OCI-LY1 (cell line): ENCODE results near the gene SHTN1.

ENCODE experiments used
- H2AFZ ChIP-seq: fragments of 200-600 bp; sonication (generic), shearing (Covaris generic); 2 replicates; pipeline ENCODE4 v1.6.0; 2014; ENCODE audit warnings: antibody characterized with exemption, mild to moderate bottlenecking, low read length
- H3F3A ChIP-seq: fragments of 200-600 bp; sonication (generic), shearing (Covaris generic); 2 replicates; pipeline ENCODE4 v1.6.0; 2014; ENCODE audit warnings: mild to moderate bottlenecking, antibody characterized with exemption, low read length, moderate library complexity; ENCODE audit not compliant: insufficient read depth
- H3K27ac ChIP-seq: fragments of 200-600 bp; sonication (generic); 2 replicates; pipeline ENCODE4 v1.5.1; 2014; ENCODE audit warnings: low read length, mixed run types, mild to moderate bottlenecking, low read depth; ENCODE audit not compliant: poor library complexity, severe bottlenecking
- H3K27me3 ChIP-seq: fragments of 200-600 bp; sonication (generic); 2 replicates; pipeline ENCODE4 v1.6.0; 2014; ENCODE audit warnings: antibody characterized with exemption, mild to moderate bottlenecking, low read length, moderate library complexity; ENCODE audit not compliant: insufficient read depth
- H3K36me3 ChIP-seq: fragments of 200-600 bp; sonication (generic); 2 replicates; pipeline ENCODE4 v1.6.1; 2014; ENCODE audit warnings: mild to moderate bottlenecking, antibody characterized with exemption, low read length, moderate library complexity, mixed read lengths; ENCODE audit not compliant: insufficient read depth
- H3K4me1 ChIP-seq: fragments of 200-600 bp; sonication (generic); 2 replicates; pipeline ENCODE4 v1.5.1; 2014; ENCODE audit warnings: mild to moderate bottlenecking, low read length, moderate library complexity; ENCODE audit not compliant: insufficient read depth, severe bottlenecking
- H3K4me2 ChIP-seq: fragments of 200-600 bp; sonication (generic), shearing (Covaris generic); 2 replicates; pipeline ENCODE4 v1.6.1; 2014; ENCODE audit warnings: low read length
- H3K4me3 ChIP-seq: fragments of 200-600 bp; sonication (generic); 2 replicates; pipeline ENCODE4 v1.5.1; 2014; ENCODE audit warnings: low read length, low read depth, mild to moderate bottlenecking, mixed read lengths; ENCODE audit not compliant: poor library complexity, severe bottlenecking
- H3K79me2 ChIP-seq: fragments of 200-600 bp; shearing (Covaris generic); 2 replicates; pipeline ENCODE4 v1.6.1; 2016; ENCODE audit warnings: mixed run types, low read length, mixed read lengths; ENCODE audit not compliant: insufficient read depth
- H3K9ac ChIP-seq: fragments of 200-600 bp; sonication (generic), shearing (Covaris generic); 2 replicates; pipeline ENCODE4 v1.6.1; 2014; ENCODE audit warnings: mild to moderate bottlenecking, low read length, mixed read lengths
- H3K9me2 ChIP-seq: fragments of 200-600 bp; sonication (generic), shearing (Covaris generic); 2 replicates; pipeline ENCODE4 v1.6.1; 2014; ENCODE audit warnings: low read depth, mild to moderate bottlenecking, low read length, mixed read lengths
- H3K9me3 ChIP-seq: fragments of 200-600 bp; shearing (Covaris generic); 2 replicates; pipeline ENCODE4 v1.6.1; 2014; ENCODE audit warnings: low read length, mixed read lengths
- H4K20me1 ChIP-seq: fragments of 200-600 bp; sonication (generic), shearing (Covaris generic); 2 replicates; pipeline ENCODE4 v1.6.0; 2016; ENCODE audit warnings: mild to moderate bottlenecking, low read length; ENCODE audit not compliant: insufficient read depth
- EZH2 ChIP-seq: fragments of 200-600 bp; sonication (generic), shearing (Covaris generic); IDR thresholded peaks from 2 replicates; pipeline ENCODE4 v1.8.0; 2017; ENCODE audit warnings: borderline replicate concordance, mixed run types, mild to moderate bottlenecking, antibody characterized with exemption, low read length, moderate library complexity, mixed read lengths
- TF ChIP-seq, protein P1 (sequence below): fragments of 200-600 bp; sonication (generic), shearing (Covaris generic); IDR thresholded peaks from 2 replicates; pipeline ENCODE4 v1.5.1; 2017; ENCODE audit warnings: mild to moderate bottlenecking, antibody characterized with exemption, low read length, moderate library complexity, mixed read lengths

Gene SHTN1

DNA sequence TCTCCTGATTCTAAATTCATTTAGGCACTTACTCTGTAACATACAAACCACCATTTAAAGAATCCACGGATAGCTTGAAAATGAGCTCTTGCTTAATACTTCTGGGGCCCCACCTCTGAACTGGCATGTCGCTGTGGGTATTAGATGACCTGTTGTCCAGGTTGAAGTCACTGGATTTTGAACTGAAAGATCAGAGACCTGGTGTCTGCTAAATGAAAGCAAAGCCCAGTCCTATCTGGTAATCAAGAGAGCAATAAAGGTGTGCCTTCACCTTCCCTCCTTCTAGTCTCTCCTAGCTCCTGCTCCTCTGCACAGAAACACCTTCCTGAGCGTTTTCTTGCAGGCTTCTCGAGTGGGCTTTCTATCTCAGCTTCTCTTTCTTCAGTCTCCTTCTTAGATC is 151.3 kb downstream of the SHTN1 start:
- Histone ChIP-seq H3K4me3 (no peak overlapping the region), H3K27ac (no peak overlapping the region), H2AFZ (no peak overlapping the region), H3K4me2 (no peak overlapping the region), H3K4me1 (peaks cover 14% of the 10 kb centered on the region), H3K27me3 (no peaks in the 10 kb centered on the region; the same call in 1 of the 2 replicates), H3K9me3 (peaks cover 8% of the 10 kb centered on the region; the same call in 1 of the 2 replicates), H3K79me2 (no peaks in the 10 kb centered on the region), H3K36me3 (no peaks in the 10 kb centered on the region; the same call in 1 of the 2 replicates), H3K9me2 (no peaks in the 10 kb centered on the region), H4K20me1 (no peaks in the 10 kb centered on the region), H3K9ac (no peak overlapping the region), H3F3A (peaks cover 2% of the 10 kb centered on the region; the same call in 1 of the 2 replicates)
- no peak for TF ChIP-seq EZH2
- TF ChIP-seq, protein P1, sequence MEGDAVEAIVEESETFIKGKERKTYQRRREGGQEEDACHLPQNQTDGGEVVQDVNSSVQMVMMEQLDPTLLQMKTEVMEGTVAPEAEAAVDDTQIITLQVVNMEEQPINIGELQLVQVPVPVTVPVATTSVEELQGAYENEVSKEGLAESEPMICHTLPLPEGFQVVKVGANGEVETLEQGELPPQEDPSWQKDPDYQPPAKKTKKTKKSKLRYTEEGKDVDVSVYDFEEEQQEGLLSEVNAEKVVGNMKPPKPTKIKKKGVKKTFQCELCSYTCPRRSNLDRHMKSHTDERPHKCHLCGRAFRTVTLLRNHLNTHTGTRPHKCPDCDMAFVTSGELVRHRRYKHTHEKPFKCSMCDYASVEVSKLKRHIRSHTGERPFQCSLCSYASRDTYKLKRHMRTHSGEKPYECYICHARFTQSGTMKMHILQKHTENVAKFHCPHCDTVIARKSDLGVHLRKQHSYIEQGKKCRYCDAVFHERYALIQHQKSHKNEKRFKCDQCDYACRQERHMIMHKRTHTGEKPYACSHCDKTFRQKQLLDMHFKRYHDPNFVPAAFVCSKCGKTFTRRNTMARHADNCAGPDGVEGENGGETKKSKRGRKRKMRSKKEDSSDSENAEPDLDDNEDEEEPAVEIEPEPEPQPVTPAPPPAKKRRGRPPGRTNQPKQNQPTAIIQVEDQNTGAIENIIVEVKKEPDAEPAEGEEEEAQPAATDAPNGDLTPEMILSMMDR = no peak

DNA sequence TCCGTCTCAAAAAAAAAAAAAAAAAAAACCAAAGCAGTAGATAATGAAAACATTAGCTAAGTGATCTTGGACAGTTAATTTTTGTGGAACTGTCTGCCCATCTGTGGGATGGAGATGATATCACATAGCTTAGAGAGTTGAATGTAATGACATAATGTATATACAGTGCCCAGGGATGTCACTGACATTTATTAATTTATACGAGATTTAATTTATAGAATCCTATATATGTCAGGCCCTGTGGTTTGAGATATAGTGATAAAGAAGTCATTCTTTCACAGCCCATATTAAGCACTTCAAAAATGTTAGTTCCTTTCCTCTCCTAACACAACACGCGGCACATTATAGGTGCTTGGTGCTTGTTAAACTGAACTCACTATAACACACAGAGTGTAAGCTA is 151.7 kb downstream of the SHTN1 start:
- Histone ChIP-seq H3K9me2 (no peaks in the 10 kb centered on the region), H3K27ac (no peak overlapping the region)

DNA sequence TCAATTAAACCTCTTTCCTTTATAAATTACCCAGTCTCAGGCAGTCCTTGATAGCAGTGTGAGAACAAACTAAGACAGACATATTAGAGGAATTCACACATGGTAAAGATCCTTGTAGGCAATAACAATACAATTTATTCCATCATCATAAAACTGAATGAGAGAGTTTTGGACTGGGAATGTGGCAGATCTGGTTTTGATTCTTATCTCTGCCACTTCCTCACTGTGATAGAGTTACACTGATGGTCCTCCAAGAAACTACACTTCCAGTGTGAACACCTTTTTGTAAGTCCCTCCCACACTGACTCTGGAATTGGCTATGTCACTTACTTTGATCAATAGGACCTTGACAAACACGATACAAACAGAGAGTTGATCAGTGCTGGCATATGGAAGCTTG is 152.7 kb downstream of the SHTN1 start:
- Histone ChIP-seq H3K4me1 (peaks cover 28% of the 10 kb centered on the region), H3K4me3 (no peak overlapping the region), H3K9me3 (no peaks in the 10 kb centered on the region), H3K27ac (no peak overlapping the region), H3K36me3 (no peaks in the 10 kb centered on the region; the same call in none of the 2 replicates), H3K79me2 (no peaks in the 10 kb centered on the region), H3F3A (peaks cover 8% of the 10 kb centered on the region; the same call in 1 of the 2 replicates), H3K4me2 (no peak overlapping the region), H2AFZ (no peak overlapping the region), H3K9me2 (no peaks in the 10 kb centered on the region), H3K9ac (no peak overlapping the region), H4K20me1 (no peaks in the 10 kb centered on the region), H3K27me3 (no peaks in the 10 kb centered on the region)
- TF ChIP-seq EZH2 = no peak
- TF ChIP-seq, protein P1 = no peak

More for the DNA sequence above, 151.7 kb downstream of the SHTN1 start:
- no peak overlapping the region for H2AFZ ChIP-seq
- H3K9ac ChIP-seq = no peak overlapping the region
- H3K79me2 ChIP-seq = no peaks in the 10 kb centered on the region
- no peak for TF ChIP-seq EZH2
- TF ChIP-seq, protein P1 = no peak
- no peak overlapping the region for H3K4me3 ChIP-seq
- no peaks in the 10 kb centered on the region; the same call in 1 of the 2 replicates for H3K27me3 ChIP-seq
- peaks cover 18% of the 10 kb centered on the region for H3K4me1 ChIP-seq
- H3K36me3 ChIP-seq = no peaks in the 10 kb centered on the region; the same call in 1 of the 2 replicates
- H3K4me2 ChIP-seq = no peak overlapping the region
- peaks cover 4% of the 10 kb centered on the region; the same call in 1 of the 2 replicates for H3F3A ChIP-seq
- H3K9me3 ChIP-seq = peaks cover 6% of the 10 kb centered on the region; the same call in 1 of the 2 replicates
- no peaks in the 10 kb centered on the region for H4K20me1 ChIP-seq
